ENCODE measurements around the gene NACC1. TPM values are rescaled to one million over a fixed set of nuclear protein-coding genes. Genes with fewer than 3 reads are reported as not detected.

NACC1 gene
- total RNA-seq, 1 donor from 2014 or later = 36.2 TPM

DNA sequence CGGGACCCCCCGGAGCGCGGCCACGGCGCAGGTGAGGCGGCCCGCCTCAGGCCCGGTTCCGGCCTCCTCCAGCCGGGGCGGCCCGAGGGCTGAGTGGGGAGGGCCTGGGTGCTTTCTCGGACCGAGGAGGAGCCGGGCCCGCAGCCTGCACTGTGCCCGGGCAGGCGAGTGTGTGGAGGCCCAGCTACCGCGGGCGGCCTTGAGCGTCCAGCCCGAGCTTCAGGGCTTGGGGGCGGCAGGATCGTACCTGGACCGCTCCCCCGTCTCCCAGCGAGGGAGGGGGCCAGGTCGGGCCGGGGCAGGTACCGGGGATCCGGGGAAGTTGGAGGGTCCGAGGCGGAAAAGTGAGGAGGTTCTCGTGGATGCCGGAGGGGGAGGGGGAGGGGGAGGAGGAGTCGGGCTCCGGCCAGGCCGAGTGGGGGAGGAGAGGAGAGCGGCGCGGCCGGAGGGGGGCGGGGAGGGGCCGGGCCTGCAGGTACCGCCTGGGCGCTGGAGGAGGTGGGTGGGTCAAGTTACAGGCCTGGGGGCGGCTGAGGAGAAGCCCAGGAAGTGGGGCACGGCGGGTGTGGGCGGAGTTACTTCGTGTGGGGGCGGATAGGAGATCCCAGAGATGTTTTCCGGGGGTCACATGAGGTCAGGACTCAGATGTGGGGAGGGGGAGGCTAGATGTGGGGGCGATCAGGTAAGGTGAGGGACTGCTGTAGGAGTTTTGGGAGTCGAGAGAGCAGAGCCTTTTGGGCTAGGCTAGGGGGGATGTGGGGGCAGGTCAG is 545 bp downstream of the NACC1 start:
- peak in 1 of 2 donors; percentile 47 for DNase-seq (ENCODE audit: low read depth in 2 of 2)

DNA sequence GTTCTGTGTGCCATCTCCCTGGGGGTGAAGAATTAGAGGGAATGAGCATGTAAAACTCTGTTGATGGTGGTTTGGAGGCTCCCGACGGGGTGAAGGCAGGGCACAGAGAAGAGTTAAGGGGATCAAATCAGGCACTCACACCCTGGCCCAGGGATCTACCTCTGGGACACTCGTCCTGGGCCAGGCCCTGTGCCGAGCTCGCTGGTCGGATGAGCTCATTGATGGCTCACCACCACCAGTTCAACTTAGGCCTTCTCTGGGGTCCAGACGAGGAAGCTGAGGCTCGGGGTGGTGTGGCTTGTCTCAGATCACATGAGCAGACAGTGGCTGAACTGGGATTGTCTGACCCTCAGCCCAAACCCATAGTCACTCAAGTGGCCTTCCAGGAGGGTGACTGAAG is 1.6 kb downstream of the NACC1 start:
- no peak for DNase-seq (ENCODE audit: low read depth in 2 of 2)

DNA sequence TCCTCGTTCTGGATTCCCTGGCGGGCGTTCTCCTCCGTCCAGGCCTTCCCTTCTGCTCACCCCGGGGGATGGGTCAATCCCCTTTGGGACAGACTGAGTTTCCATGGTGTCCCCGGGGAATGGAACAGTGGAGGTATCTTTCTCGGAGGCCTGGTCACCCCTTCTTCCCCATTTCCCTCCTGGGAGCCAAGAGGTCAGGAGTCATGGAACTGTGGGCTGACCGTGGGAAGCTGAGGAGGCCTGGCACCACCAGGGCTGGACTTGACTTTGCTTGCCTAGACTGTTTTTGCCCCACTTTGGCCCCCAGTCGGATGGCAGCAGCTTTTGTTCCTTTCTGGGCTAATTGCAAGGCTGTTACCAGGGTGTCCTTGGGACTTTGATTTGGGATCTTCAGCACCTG is 2.0 kb downstream of the NACC1 start:
- no peak for DNase-seq (ENCODE audit: low read depth in 2 of 2)

DNA sequence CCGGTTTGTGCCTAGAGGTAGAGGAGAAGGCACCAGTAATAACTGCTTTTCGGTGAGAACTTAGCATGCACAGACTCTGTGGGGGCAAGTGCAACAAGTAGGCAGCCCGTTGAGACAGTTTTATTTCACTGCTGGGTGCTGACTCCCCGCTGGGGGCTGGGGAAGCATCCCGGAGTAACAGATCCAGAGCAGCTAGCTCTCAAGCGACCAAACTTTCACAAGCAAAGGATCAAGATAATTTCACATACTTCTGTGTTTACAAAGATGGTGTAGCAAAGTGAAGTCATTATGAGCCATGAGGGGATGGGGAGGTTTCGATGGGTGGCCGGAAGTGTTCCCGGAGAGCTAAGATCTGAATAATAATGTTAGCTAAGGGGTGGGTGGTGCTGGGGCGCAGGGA is 2.8 kb downstream of the NACC1 start:
- no peak for DNase-seq (ENCODE audit: low read depth in 2 of 2)

DNA sequence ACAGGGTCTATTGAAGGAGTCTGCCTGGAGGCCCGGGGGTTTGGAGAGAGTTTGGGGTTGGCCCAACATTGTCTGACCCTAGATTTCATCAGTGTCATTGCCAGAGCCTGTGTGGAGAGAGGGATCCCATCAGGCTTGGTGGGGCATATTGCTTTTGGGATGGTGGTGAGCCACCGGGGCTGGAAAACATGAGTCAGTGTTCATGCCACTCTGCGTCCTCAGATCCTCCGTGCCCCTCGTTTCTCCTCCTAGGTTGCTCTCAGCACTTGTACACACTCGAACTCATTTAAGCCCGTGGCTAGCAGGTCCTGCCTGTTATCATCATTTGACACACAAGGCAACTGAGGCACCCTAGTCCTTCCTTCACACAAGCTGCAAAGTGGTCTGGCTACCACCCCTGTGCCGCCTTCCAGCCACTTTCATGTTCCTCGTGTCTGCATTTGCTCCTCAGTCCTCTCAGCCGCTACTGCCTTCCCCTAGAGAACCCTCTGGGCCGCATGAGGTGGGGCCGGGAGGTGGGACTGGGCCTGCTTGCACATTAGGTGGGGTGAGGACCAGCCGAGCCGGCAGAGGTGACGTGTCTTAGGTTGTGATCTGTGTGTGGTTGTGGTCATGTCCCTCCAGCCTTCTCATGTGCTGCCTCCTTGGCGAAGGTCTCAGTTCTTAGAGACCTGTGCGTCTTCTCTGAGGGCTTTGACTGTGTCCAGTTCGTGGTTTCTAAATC is 3.6 kb downstream of the NACC1 start:
- DNase-seq (ENCODE audit: low read depth in 2 of 2) = no peak

DNA sequence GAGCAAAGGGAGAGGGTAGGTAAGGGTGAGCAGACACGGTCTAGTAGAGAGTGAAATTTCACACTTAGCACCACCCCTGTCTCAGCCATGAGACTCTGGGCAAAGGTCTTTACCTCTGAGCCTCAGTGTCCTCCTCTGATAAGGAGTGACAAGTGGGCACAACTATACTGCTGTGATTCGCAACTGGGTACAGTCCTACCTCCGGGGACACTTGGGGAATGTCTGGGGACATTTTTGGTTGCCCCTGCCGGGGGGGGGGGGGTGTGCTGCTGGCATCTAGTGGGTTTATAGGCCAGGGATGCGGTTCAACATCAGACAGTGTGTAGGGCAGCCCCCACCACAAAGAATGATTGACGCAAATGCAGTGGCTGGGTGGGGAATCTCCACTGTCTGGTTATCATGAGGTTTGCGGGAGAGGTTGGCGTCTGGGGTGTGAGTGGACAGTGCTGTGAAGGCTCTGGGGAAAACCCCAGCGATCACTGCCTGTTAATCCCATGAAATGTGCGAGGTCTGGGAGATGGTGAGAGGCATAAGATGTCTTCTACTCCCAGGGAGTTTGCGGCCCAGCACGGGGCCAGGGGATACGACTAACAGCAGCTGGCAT is 4.3 kb downstream of the NACC1 start:
- DNase-seq (ENCODE audit: low read depth in 2 of 2) = no peak

DNA sequence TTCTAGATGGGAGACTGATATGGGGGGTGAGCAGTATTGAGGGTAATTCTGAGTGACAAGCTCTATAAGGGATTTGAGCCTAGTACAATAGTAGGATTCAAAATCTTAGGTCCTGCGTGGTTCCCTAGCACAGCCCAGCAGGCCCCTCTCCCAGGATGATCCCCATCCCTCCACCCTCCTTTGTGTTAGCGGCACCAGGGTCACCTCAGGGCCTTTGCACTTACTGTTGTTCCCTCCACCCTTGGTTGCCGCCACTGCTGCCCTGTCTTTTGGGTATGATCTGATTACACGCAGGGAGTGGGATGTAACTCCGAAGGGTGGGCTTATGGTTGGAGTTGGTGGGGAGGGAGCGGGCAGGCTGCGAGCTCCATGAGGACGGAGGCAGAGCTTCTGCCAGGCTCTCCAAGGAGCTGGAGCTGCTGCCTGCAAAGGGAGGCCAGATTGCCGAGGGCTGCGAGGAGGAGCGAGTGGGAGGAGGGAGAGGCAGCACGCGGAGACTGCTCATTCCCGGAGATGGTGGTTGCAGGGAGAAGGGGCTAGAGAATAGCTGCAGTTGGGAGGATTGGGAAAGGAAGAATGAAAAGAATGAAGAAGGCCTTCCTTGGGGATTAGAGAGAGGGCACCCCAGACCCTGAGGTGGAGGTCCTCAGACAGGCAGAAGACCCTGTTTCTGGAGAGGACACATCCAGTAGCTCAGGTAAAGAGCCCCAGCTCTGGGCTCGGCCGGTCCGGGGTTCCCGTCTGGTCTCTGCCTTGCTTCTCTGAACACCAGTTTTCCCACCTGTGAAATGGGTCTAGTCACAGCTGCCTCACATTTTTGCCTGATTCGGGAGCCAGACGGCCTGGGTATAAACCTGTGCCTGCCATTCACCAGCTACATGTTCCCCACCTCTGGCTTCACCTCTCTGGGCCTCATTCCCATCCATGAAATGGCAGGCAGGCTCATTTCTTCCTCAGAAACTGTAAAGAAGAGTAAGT is 5.2 kb downstream of the NACC1 start:
- DNase-seq (ENCODE audit: low read depth in 2 of 2) = no peak

DNA sequence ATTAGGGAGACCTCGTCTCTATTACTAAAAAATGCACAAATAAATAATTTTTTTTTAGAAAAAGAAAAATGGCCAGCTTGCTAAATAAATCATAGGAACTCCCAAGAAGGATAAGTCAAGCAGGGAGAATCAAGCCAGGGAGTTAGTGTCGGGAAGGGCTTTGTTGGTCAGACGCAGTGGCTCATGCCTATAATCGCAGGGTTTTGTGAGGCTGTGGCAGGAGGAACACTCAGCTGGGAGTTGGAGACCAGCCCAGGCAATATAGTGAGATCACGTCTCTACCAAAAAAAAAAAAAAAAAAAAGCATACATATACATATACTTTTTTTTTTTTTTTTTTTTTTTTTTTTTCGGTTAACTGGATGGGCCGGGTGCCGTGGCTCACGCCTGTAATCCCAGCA is 9.0 kb downstream of the NACC1 start:
- DNase-seq (ENCODE audit: low read depth in 2 of 2) = no peak

DNA sequence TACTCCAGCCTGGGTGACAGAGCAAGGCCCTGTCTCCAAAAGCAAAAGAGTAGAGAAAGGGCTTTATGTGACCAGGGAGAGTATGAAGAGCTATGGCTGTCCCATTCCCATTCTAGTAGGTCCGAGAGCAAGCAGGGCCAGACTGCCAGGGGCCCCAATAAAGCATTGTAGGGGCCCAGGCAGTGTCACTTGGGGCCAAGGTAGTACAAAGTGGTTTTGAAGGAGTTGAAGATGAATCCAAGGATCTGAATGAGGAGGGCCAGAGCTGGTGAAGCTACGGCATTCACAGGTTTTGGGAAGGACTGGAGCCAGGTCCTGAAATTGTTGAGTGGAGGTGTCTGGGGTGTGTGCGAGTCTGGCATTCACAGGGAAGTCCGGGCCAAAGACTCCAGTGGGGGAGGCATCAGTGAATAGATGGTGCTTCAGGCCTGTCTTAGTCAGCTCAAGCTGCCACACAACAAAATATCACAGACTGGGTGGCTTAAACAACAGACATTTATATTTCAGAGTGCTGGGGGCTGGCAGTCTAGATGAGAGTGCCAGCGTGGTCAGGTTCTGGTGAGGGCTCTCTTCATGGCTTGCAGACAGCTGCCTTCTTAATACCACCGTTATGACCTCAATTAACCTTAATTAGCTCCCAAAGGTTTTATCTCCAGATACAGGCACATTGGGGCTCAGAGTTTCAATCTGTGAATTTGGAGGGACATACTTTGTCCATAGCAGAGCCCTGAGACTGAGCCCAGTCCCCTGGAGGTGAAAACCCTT is 9.9 kb downstream of the NACC1 start:
- DNase-seq (ENCODE audit: low read depth in 2 of 2) = no peak

DNA sequence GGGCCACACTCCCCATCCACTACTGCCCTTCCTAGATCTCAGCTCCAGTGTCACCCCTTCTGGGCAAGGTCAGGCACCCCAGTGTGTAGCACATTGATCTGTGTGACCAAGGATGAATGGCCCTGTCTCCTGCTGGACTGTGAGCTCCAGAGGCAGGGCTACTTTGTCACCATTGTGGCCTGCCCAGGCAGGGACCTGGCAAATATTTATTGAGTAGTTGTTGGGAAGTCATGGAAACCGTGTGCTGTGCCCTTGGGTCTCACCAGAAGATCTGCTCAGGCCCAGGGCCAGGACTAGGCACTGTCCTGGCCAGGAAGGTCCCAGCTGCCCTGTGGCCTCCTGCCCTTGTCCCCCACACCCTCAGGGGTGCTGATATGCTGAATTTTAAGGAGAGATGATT is 10.5 kb downstream of the NACC1 start:
- no peak for DNase-seq (ENCODE audit: low read depth in 2 of 2)

DNA sequence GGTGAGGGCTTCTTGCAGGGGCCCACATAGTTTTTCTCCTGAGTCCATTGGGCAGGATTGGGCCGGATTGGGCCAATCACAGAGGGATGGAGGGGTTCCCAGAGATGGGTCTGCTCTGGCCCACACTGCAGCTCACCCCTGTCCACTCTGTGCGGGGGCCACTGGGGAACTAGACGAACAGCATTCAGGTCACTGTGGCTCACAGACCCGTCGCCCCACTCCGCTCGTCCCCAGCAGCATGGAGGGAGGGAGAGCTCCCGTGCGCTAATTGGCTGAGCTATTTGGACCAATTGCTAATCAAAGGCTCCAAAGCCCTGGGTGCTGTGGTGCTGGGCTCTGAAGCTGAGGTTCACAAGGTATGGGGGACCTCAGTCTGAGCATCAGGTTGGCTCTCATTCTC is 11.3 kb downstream of the NACC1 start:
- no peak for DNase-seq (ENCODE audit: low read depth in 2 of 2)

DNA sequence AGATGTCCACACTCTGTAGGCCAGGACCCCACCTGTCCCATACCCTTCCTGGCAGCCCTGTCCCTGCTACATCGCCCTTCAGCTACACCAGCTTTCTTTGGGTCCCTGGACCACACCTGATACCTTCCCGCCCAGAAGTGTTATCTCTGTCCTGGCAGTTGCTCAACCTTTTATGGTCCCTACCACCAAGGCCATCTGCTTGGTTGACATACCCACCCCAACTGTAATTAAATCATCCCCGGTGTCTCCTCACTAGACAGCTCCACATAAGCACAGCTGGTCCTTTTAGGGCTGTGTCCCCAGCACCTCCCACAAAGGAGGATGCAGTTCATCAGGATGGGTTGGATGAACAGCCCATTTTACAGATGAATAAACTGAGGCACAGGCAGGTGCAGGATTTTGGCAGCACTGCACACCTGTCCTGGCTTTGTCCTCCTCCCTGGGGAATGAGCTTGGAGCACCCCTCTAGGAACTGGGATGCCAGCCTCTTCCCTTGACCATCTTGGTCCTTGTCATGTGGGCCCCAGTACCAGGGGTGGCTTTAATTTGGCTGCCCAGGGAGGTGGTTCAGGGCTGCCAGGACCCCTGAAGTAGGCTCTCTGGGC is 12.9 kb downstream of the NACC1 start:
- DNase-seq (ENCODE audit: low read depth in 2 of 2) = no peak

DNA sequence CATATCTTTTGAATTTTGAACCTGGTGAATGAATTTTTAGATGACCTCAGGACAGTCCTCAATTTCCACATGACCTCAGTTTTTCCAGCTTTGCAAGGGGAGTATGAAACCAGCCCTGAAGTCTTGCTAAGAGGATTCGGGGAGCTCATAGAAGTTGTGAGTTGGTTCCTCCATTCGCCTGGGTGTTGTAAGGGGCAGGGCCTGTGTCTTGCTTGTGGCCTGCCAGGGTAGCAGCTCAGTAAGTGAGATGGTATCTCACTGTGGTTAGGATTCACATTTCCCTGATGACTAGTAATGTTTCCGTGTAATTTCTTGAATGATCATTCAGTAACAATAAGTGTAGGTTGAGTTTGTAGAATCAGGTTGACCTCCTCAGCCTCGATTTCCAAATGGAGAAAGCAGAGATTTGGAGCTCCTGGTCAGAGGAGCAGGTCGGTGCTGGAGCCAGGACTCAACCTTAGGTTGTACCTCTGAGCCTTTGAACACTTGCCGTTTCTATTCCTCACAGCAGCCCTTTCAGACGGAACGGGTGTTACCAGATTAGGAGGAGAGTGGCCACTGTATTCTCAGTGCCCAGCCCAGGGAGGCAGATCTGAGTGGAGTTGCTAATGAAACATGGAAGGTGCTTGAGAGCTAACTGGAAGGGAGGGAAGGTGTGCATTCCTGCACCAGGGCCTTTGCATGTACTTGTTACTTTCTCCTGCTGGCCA is 14.6 kb downstream of the NACC1 start:
- DNase-seq (ENCODE audit: low read depth in 2 of 2) = no peak

DNA sequence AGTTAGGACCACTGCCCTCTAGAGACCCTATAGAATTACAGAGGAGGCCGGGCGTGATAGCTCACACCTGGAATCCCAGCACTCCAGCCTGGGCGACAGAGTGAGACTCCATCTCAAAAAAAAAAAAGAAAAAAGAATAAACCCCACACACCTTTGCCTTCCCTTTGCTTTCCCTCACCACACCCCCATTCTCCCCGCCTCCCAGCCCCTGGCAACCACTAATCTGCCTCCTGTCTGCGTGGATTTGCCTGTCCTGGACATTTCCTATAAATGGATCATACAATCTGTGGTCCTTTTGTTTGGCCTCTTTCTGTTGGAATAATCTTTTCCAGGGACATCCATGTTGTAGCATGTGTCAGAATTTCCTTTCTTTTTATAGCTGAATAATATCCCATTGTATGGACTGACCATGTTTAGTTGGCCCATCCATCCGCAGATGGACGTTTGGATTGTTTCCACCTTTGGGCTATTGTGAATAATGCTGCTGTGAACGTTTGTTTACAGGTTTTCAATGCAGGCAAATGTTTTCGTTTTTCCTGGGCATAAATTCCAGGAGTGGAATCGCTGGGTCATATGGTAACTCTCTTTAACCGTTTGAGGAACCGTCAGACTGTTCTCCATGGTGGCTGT is 15.3 kb downstream of the NACC1 start:
- DNase-seq (ENCODE audit: low read depth in 2 of 2) = peak; percentile 88 to 95

DNA sequence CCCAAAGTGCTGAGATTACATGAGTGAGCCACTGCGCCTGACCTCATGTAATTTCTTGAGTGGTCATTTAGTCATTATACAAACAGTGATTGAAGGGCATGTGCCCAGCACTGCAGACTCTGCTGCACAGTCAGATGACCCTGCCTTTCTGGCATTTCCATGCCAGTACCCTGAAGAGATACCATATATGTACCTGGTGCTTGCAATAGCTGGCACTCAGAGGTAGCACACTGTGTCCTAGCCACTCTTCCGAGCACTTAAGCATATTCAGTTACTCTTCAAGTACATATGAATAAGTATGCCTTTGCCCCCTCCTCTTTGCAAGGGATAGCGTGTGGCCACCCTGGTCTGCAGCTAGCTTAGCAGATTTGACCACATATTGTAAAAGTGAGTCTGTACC is 16.6 kb downstream of the NACC1 start:
- no peak for DNase-seq (ENCODE audit: low read depth in 2 of 2)

DNA sequence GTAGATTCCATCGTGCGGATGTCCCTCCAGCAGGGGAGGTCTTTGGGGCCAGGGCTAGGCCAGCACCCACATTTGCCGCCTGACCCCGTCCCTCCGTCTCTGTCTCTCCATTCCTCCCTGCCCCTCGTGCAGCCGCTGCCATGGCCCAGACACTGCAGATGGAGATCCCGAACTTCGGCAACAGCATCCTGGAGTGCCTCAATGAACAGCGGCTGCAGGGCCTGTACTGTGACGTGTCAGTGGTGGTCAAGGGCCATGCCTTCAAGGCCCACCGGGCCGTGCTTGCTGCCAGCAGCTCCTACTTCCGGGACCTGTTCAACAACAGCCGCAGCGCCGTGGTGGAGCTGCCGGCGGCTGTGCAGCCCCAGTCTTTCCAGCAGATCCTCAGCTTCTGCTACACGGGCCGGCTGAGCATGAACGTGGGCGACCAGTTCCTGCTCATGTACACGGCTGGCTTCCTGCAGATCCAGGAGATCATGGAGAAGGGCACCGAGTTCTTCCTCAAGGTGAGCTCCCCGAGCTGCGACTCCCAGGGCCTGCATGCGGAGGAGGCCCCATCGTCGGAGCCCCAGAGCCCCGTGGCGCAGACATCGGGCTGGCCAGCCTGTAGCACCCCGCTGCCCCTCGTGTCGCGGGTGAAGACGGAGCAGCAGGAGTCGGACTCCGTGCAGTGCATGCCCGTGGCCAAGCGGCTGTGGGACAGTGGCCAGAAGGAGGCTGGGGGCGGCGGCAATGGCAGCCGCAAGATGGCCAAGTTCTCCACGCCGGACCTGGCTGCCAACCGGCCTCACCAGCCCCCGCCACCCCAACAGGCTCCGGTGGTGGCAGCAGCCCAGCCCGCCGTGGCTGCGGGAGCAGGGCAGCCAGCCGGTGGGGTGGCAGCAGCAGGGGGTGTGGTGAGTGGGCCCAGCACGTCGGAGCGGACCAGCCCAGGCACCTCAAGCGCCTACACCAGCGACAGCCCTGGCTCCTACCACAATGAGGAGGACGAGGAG is 17.3 kb downstream of the NACC1 start:
- DNase-seq (ENCODE audit: low read depth in 2 of 2) = no peak

DNA sequence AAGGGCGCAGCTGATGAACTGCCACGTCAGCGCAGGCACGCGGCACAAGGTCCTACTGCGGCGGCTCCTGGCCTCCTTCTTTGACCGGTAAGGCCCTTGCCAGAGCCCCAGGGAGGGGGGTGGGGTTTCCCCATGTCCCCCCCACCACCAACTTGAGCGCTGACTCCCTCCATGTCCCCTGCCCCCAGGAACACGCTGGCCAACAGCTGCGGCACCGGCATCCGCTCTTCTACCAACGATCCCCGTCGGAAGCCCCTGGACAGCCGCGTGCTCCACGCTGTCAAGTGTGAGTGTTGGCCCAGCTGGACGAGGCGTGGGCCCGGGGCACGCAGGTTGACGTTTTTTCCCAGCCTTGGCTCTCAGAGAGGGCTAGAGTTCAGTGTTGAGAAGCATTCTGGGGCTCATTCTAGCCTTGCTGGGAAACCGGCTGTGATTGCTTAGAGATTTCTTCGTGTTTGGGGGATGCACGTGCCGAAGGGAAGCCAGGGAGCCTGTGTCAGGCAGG is 19.3 kb downstream of the NACC1 start:
- no peak for DNase-seq (ENCODE audit: low read depth in 2 of 2)
